ENCODE data around the gene ACTL6B.

GRCh38 chr7:100604028-100604975, 51.9 kb downstream of the ACTL6B start:
- TF ChIP-seq CTCF (conservative IDR thresholded peaks at IDR 0.05) (peak; percentile 72; the same call in 1 of the 2 replicates), EZH2 (IDR thresholded peaks at IDR 0.05; ENCODE audit: low read depth) (no peak)

Measured in PC-9 (cell line).